Measurements from ENCODE around the gene PBLD.
"Not testable (repeated sequence)": the region's sequence is repeated elsewhere in the genome, so short reads cannot be mapped to it uniquely, and the experiment has no call there.

Gene PBLD

DNA sequence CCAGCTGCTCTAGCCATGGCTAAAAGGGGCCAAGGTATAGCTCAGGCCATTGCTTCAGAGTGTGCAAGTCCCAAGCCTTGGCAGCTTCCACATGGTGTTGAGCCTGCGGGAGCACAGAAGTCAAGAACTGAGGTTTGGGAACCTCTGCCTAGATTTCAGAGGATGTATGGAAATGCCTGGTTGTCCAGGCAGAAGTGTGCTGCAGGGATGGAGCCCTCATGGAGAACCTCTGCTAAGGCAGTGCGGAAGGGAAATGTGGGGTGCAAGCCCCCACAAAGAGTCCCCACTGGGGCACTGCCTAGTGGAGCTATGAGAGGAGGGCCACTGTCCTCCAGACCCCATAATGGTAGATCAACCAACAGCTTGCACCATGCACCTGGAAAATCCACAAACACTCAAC lies 54.9 kb downstream of the PBLD start:
- DNase-seq, result not testable (repeated sequence)

GRCh38 chr10:68276224-68276623 lies 56.5 kb downstream of the PBLD start:
- DNase-seq, result no peak

- no peak for DNase-seq
These were observed 57.1 kb downstream of the PBLD start for GRCh38 chr10:68275600-68276126.

GRCh38 chr10:68272833-68273232 lies 59.9 kb downstream of the PBLD start:
- DNase-seq, result no peak

GRCh38 chr10:68271196-68271882 lies 61.4 kb downstream of the PBLD start:
- no peak for DNase-seq

- DNase-seq, result no peak
These were observed 63.0 kb downstream of the PBLD start for GRCh38 chr10:68269562-68270290.

DNA sequence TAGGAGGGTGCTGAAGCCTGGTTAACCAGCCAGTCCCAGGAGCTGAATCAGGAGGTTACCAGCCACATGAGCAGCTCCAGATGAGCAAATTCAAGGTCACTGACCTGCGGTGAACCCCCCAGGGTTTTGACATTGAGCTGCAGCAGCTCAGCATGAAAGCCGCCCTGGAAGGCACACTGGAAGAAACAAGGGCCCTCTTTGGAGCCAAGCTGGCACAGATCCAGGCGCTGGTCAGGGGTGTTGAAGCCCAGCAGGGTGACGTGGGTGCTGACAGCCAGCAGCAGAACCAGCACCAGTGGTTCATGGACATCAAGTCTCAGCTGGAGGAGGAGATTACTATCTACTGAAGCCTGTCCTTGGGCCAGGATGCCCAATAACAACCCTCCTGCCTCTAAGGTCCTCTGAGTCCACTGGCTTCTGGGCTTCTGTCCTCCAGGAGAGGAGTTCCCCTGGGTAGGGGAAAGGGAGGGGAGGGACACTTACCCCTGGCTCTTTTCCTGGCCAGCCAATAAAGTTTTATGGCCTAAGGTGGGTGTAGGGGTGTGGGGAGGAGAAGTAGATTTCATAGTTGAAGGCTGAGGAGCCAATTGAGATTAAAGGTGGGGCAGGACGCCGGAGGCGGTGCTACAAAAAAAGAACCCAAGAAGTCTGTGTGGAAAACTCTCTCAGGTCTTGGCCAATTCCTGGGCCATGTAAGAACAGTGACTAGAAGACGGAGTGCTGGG lies 71.4 kb downstream of the PBLD start:
- DNase-seq, result no peak

DNA sequence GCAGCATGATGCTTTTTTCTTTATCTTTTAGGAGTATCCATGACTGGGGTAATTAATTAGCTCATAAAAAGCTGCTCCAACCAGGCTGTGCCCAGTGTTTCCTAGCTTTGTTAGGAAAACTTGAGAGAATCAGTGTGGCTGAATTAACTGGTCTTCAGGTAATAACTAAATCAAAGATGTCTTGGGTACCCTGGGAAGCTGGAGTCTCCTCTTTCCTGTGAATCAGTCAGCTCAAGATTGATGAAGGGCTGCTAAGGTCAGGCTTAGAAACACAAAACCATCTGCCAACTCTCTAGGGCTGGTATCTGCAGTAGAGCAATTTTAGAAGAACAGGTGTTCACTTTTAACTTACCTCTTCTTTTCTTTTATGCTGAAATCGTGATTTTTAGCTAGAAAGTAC lies 79.4 kb downstream of the PBLD start:
- peak; percentile 11 for DNase-seq

DNA sequence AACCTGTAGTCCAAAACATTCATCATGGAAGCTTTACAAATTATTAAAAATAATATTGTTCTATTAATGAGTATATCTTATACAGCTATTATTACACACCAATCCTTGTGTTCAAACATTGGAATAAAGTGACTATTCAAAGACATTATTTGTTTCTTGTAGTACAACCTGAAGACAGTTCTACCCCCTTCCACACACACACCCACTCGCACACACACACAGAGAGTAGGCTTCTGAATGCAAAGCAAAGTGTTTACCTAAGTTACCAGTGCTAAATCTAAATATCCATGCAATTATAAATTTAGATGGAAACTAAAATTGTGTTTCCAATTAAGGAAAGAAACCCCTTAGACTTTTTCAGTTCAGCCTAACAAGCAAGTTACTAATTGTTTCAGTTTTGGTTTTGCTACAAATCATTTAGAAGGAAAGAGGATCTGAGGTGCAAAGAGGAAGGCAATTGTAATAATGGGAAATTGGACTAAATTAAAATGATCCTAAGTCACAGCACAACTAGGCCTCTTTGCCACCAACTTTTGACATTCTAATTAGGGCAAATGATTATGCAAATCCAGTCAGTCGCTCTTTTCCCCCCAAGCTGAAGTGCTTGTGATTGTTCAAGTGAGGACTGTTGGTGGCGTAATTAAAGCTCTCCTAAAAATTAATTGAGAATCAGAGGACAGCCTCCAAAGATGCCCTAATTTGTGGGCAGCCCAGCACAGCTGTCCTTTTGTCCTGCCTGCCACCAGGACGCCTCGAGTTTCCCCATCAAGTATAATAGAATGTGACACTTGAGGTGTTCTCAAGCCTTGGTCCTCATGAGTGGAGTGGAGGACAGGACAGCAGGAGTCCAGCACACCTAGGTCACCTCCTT lies 80.9 kb downstream of the PBLD start:
- no peak for DNase-seq

GRCh38 chr10:68251151-68251550 lies 81.6 kb downstream of the PBLD start:
- no peak for DNase-seq

DNA sequence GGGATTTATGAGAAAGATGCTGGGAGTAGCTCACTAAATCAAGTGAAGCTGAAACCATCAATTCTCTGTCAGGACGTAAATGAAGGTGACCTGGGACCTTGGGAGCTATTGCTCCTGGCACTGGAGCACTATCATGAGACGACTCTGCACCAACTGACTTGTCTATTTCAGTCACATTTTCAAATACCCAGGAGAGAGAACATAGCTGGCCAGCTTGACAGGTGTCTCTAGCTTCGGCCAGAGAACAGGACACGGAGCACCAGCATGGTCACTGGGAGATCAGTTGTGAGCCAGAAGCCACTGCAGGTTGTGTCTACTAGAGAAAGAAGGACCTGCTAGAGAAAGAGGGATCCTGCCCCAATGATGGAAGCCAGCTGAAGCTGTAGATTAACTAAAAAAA lies 83.4 kb downstream of the PBLD start:
- DNase-seq, result no peak

- DNase-seq, result no peak
These were observed 84.8 kb downstream of the PBLD start for GRCh38 chr10:68247931-68248330.

- not testable (repeated sequence) for DNase-seq
These were observed 86.3 kb downstream of the PBLD start for GRCh38 chr10:68246397-68246796.

- no peak for DNase-seq
These were observed 90.7 kb downstream of the PBLD start for GRCh38 chr10:68242051-68242450.

DNA sequence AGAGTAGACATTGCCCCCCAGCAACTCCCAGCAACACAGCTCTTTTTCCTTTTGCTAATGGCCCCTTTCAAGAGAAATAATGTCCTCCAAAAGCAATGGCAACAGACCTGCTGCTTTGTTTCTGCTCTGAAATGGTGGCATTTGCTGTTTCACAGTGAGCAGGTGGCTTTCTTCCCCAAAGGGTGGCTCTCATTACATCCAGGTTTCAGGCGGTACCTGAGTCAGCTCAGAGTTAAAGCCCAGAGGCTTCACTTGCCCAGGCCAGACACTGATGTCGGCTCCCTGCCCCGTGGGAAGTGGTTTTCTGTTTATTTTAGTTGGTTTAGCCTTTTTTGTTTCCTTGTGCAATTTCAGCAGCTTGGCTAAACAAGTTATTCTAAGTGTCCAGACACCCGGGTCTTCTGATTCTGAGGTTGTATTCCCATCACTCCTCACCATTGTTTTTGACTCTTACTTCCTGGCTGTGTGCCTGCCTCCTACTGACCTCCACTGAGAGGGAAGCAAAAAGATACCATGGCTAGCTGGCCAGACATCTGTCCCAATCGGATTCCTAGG lies 93.1 kb downstream of the PBLD start:
- peak; percentile 26 for DNase-seq

DNA sequence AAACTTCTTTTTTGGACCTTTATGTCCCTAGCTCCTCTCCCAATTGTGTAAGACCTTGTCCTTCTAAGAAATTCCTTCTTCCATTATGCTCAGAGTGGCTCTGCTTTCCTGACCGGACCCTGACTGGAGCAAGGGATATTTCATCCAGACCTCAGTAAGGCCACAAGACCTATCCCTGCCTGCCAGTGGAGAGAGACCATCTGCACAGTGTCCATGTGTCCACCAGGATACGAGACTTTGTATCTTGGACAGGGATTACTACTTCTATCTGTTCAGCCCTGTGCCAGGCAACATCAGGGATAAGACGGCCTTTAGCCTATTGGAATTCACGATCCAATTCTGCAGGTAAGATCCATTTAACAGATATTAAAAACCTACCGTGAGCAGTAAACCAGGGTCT lies 93.7 kb downstream of the PBLD start:
- no peak for DNase-seq

- no peak for DNase-seq
These were observed 94.4 kb downstream of the PBLD start for GRCh38 chr10:68238371-68238770.

GRCh38 chr10:68237173-68237572 lies 95.6 kb downstream of the PBLD start:
- no peak for DNase-seq

DNA sequence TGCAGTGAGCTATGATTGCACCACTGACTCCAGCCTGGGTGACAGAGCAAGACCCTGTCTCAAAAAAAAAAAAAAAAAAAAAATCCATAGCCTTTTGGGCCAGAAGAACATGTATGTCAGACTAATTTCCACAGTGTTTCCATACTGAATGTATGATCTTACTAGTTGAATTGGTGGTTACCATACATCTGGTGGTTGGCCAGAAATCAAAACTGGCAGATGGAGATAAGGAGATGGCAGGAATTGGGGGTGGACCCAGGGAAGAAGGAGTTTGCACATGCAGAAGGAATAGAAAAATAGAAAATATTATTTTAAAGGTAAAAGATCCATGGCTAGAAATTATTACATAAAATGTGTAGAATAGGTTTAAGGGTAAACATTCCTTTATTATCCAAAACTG lies 97.1 kb downstream of the PBLD start:
- no peak for DNase-seq

DNA sequence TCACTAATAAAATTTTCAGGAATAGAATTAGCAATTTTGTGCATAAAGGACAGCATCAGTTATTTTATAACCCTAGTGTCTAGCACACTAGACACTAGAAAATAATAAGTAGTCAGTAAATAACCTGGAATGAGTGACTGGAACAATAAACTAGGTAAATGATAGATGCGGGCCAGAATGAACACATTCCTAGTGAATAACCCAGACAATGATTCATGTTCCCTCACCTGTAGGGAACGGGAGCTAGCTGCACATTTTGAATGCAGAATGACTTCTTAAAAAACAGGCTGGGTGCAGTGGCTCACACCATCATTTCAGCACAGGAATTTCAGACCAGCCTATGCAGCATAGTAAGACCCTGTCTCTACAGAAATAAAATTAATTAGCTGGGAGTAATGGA lies 97.6 kb downstream of the PBLD start:
- no peak for DNase-seq

- no peak for DNase-seq
These were observed 99.7 kb downstream of the PBLD start for GRCh38 chr10:68233046-68233445.
